Measurements from ENCODE around the gene GRK1. TPM values are rescaled to one million over a fixed set of nuclear protein-coding genes. Genes with fewer than 3 reads are reported as not detected.

The GRK1 gene
- polyA plus RNA-seq, 1 donor: 0.16 TPM

- WGBS (ENCODE audit: insufficient coverage, low lambda C conversion rate): 100% methylated on average over 1 of the region's 17 CpGs
- Histone ChIP-seq H3K4me3 (ENCODE audit: low read length) (no peak overlapping the region), H3K27me3 (ENCODE audit: control insufficient read depth, insufficient read depth, low read length) (no peaks in the 10 kb centered on the region), H3K36me3 (ENCODE audit: control insufficient read depth, insufficient read depth, low read length) (no peaks in the 10 kb centered on the region), H3K9me3 (ENCODE audit: control insufficient read depth, low read depth, low read length) (peaks cover 5% of the 10 kb centered on the region), H3K27ac (ENCODE audit: low read length) (no peak overlapping the region), H3K4me1 (ENCODE audit: control insufficient read depth, insufficient read depth, low read length) (no peaks in the 10 kb centered on the region)
- no peak for DNase-seq
Observed at GRCh38 chr13:113649212-113649611, 17.8 kb upstream of the GRK1 start.

- Histone ChIP-seq H3K4me1 (ENCODE audit: control insufficient read depth, insufficient read depth, low read length) (no peaks in the 10 kb centered on the region), H3K36me3 (ENCODE audit: control insufficient read depth, insufficient read depth, low read length) (no peaks in the 10 kb centered on the region), H3K27ac (ENCODE audit: low read length) (no peak overlapping the region), H3K4me3 (ENCODE audit: low read length) (no peak overlapping the region), H3K9me3 (ENCODE audit: control insufficient read depth, low read depth, low read length) (peaks cover 5% of the 10 kb centered on the region), H3K27me3 (ENCODE audit: control insufficient read depth, insufficient read depth, low read length) (no peaks in the 10 kb centered on the region)
- DNase-seq: no peak
- WGBS (ENCODE audit: insufficient coverage, low lambda C conversion rate): no CpG with 5 or more reads among the region's 15 CpGs
Observed at GRCh38 chr13:113650275-113650674, 16.7 kb upstream of the GRK1 start.

- DNase-seq: no peak
- Histone ChIP-seq H3K9me3 (ENCODE audit: control insufficient read depth, low read depth, low read length) (peaks cover 5% of the 10 kb centered on the region), H3K36me3 (ENCODE audit: control insufficient read depth, insufficient read depth, low read length) (no peaks in the 10 kb centered on the region), H3K4me1 (ENCODE audit: control insufficient read depth, insufficient read depth, low read length) (no peaks in the 10 kb centered on the region), H3K4me3 (ENCODE audit: low read length) (no peak overlapping the region), H3K27ac (ENCODE audit: low read length) (no peak overlapping the region), H3K27me3 (ENCODE audit: control insufficient read depth, insufficient read depth, low read length) (no peaks in the 10 kb centered on the region)
- no CpG with 5 or more reads among the region's 16 CpGs for WGBS (ENCODE audit: insufficient coverage, low lambda C conversion rate)
Observed at GRCh38 chr13:113650731-113651148, 16.3 kb upstream of the GRK1 start.

GRCh38 chr13:113651511-113652403, 15.3 kb upstream of the GRK1 start:
- no peaks in the 10 kb centered on the region for H3K36me3 ChIP-seq (ENCODE audit: control insufficient read depth, insufficient read depth, low read length)
- no CpG with 5 or more reads among the region's 37 CpGs for WGBS (ENCODE audit: insufficient coverage, low lambda C conversion rate)
- H3K9me3 ChIP-seq (ENCODE audit: control insufficient read depth, low read depth, low read length): peaks cover 5% of the 10 kb centered on the region
- no peak for DNase-seq
- H3K27me3 ChIP-seq (ENCODE audit: control insufficient read depth, insufficient read depth, low read length): no peaks in the 10 kb centered on the region
- H3K4me1 ChIP-seq (ENCODE audit: control insufficient read depth, insufficient read depth, low read length): no peaks in the 10 kb centered on the region
- H3K27ac ChIP-seq (ENCODE audit: low read length): no peak overlapping the region
- H3K4me3 ChIP-seq (ENCODE audit: low read length): no peak overlapping the region

- H3K4me1 ChIP-seq (ENCODE audit: control insufficient read depth, insufficient read depth, low read length): peaks cover 3% of the 10 kb centered on the region
- H3K4me3 ChIP-seq (ENCODE audit: low read length): no peak overlapping the region
- H3K9me3 ChIP-seq (ENCODE audit: control insufficient read depth, low read depth, low read length): peaks cover 3% of the 10 kb centered on the region
- no peaks in the 10 kb centered on the region for H3K27me3 ChIP-seq (ENCODE audit: control insufficient read depth, insufficient read depth, low read length)
- H3K36me3 ChIP-seq (ENCODE audit: control insufficient read depth, insufficient read depth, low read length): no peaks in the 10 kb centered on the region
- H3K27ac ChIP-seq (ENCODE audit: low read length): no peak overlapping the region
- DNase-seq: no peak
- WGBS (ENCODE audit: insufficient coverage, low lambda C conversion rate): no CpG with 5 or more reads among the region's 24 CpGs
Observed at GRCh38 chr13:113652404-113653263, 14.4 kb upstream of the GRK1 start.

GRCh38 chr13:113653264-113654174, 13.5 kb upstream of the GRK1 start:
- Histone ChIP-seq H3K4me1 (ENCODE audit: control insufficient read depth, insufficient read depth, low read length) (peaks cover 3% of the 10 kb centered on the region), H3K9me3 (ENCODE audit: control insufficient read depth, low read depth, low read length) (peaks cover 3% of the 10 kb centered on the region), H3K27ac (ENCODE audit: low read length) (no peak overlapping the region), H3K4me3 (ENCODE audit: low read length) (no peak overlapping the region), H3K27me3 (ENCODE audit: control insufficient read depth, insufficient read depth, low read length) (no peaks in the 10 kb centered on the region), H3K36me3 (ENCODE audit: control insufficient read depth, insufficient read depth, low read length) (no peaks in the 10 kb centered on the region)
- no CpG with 5 or more reads among the region's 24 CpGs for WGBS (ENCODE audit: insufficient coverage, low lambda C conversion rate)
- peak in 1 of 2 donors; percentile 17 for DNase-seq

- Histone ChIP-seq H3K27me3 (ENCODE audit: control insufficient read depth, insufficient read depth, low read length) (no peaks in the 10 kb centered on the region), H3K4me3 (ENCODE audit: low read length) (no peak overlapping the region), H3K36me3 (ENCODE audit: control insufficient read depth, insufficient read depth, low read length) (no peaks in the 10 kb centered on the region), H3K4me1 (ENCODE audit: control insufficient read depth, insufficient read depth, low read length) (peaks cover 3% of the 10 kb centered on the region), H3K27ac (ENCODE audit: low read length) (no peak overlapping the region), H3K9me3 (ENCODE audit: control insufficient read depth, low read depth, low read length) (peaks cover 3% of the 10 kb centered on the region)
- no peak for DNase-seq
- 64% methylated on average over 3 of the region's 9 CpGs for WGBS (ENCODE audit: insufficient coverage, low lambda C conversion rate)
Observed at GRCh38 chr13:113654175-113654560, 12.9 kb upstream of the GRK1 start.

- no peaks in the 10 kb centered on the region for H3K27me3 ChIP-seq (ENCODE audit: control insufficient read depth, insufficient read depth, low read length)
- peaks cover 3% of the 10 kb centered on the region for H3K9me3 ChIP-seq (ENCODE audit: control insufficient read depth, low read depth, low read length)
- H3K27ac ChIP-seq (ENCODE audit: low read length): no peak overlapping the region
- no peak for DNase-seq
- H3K4me1 ChIP-seq (ENCODE audit: control insufficient read depth, insufficient read depth, low read length): peaks cover 3% of the 10 kb centered on the region
- H3K36me3 ChIP-seq (ENCODE audit: control insufficient read depth, insufficient read depth, low read length): no peaks in the 10 kb centered on the region
- H3K4me3 ChIP-seq (ENCODE audit: low read length): no peak overlapping the region
- no CpG with 5 or more reads among the region's 39 CpGs for WGBS (ENCODE audit: insufficient coverage, low lambda C conversion rate)
Observed at GRCh38 chr13:113654591-113655345, 12.3 kb upstream of the GRK1 start.

- DNase-seq: no peak
- no peaks in the 10 kb centered on the region for H3K36me3 ChIP-seq (ENCODE audit: control insufficient read depth, insufficient read depth, low read length)
- no peak overlapping the region for H3K27ac ChIP-seq (ENCODE audit: low read length)
- peaks cover 3% of the 10 kb centered on the region for H3K9me3 ChIP-seq (ENCODE audit: control insufficient read depth, low read depth, low read length)
- no peak overlapping the region for H3K4me3 ChIP-seq (ENCODE audit: low read length)
- H3K4me1 ChIP-seq (ENCODE audit: control insufficient read depth, insufficient read depth, low read length): peaks cover 3% of the 10 kb centered on the region
- no CpG with 5 or more reads among the region's 15 CpGs for WGBS (ENCODE audit: insufficient coverage, low lambda C conversion rate)
- H3K27me3 ChIP-seq (ENCODE audit: control insufficient read depth, insufficient read depth, low read length): no peaks in the 10 kb centered on the region
Observed at GRCh38 chr13:113655346-113656002, 11.5 kb upstream of the GRK1 start.
